ENCODE results near the gene PHRF1.

PHRF1 gene

DNA sequence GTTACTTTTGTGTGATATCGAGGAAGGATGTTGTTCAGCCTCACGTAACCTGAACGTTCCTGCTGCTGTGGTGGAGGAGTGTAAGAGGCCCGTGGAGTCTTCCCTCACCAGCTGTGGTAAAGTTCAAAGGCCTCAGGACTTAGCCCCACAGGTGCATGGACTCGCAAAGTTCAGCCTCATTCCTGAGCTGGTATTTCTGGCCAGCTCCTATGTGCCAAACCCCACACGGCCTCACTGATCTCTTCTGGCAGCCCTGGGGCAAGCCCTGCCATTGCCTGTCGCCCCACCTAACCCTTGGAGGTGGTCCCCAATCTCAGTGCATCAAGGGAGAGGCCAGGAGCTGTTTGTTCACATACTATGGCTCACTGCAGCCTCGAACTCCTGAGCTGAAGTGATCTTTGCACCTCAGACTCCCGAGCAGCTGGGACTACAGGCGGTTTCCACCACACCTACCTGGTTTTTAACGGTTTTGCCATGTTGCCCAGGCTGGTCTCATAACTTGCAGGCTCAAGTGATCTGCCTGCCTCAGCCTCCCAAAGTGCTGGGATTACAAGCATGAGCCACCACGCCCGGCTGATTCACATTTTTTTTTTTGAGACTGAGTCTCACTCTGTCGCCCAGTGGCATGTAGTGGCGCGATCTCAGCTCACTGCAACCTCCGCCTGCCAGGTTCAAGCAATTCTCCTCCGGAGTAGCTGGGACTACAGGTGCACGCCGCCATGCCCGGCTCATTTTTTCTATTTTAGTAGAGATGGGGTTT is 2.2 kb downstream of the PHRF1 start:
- no peak for DNase-seq (ENCODE audit: low read depth)
- H3K4me3 ChIP-seq (ENCODE audit: low read length) = peak overlapping the region; percentile 93

DNA sequence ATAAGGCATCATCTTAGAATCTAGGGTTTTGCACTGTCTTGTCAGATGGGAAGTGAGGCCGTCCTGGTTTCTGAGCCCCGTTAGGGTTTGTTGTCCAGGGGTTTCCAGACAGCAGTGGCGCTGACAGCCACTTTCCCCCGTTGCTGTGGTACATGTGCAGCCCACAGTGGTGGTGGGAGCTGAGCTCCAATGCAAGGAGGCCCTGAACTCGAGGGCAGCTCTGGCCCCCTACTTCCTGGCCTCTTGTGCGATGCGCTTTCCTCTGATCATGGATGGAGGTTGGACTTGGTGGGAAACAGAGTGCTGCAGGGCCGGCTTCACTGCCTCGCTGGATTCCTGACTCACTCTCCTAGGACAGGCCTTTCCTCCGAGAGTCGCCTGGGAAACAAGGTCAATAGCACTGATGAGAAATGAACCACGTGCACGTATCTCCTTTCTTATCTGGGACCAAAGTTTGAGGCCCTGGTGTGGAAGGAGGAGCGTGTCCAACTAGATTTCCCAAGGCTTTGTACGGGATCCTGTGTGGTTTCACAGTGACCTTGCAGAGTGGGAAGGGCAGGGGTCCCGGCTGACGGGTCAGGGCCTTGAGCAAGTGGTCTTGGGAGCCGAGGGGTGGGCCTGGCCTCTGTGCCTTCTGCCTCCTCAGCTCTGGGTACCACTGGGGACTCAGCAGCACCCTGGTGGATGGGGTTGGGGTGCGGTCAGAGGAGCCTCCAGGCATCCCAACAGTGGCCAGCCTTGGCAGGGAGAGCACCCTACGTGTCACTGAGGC is 3.7 kb downstream of the PHRF1 start:
- DNase-seq (ENCODE audit: low read depth) = no peak
- TF ChIP-seq, protein P1, sequence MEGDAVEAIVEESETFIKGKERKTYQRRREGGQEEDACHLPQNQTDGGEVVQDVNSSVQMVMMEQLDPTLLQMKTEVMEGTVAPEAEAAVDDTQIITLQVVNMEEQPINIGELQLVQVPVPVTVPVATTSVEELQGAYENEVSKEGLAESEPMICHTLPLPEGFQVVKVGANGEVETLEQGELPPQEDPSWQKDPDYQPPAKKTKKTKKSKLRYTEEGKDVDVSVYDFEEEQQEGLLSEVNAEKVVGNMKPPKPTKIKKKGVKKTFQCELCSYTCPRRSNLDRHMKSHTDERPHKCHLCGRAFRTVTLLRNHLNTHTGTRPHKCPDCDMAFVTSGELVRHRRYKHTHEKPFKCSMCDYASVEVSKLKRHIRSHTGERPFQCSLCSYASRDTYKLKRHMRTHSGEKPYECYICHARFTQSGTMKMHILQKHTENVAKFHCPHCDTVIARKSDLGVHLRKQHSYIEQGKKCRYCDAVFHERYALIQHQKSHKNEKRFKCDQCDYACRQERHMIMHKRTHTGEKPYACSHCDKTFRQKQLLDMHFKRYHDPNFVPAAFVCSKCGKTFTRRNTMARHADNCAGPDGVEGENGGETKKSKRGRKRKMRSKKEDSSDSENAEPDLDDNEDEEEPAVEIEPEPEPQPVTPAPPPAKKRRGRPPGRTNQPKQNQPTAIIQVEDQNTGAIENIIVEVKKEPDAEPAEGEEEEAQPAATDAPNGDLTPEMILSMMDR (conservative IDR thresholded peaks at IDR 0.05; ENCODE audit: low read length) = no peak
- H3K4me3 ChIP-seq (ENCODE audit: low read length) = no peak overlapping the region

More for the DNA sequence above, 2.2 kb downstream of the PHRF1 start:
- TF ChIP-seq, protein P1 (conservative IDR thresholded peaks at IDR 0.05; ENCODE audit: low read length) = no peak

DNA sequence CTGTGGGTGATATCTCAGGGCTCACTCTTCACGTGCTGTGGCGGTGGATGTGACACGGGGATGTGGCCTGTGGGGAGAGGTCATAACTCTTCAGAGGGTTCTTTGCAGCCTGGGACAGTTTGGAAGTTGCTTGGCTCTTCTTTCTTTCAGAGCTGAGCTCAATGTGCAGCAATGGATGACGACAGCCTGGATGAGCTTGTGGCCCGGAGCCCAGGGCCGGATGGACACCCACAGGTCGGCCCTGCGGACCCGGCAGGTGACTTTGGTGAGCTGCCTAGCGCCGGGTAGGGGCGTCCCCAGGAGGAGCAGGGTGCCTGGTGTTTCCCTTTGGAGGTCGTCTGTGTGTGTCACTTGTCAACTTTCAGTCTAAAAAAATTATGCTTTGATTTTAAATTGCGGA is 5.1 kb downstream of the PHRF1 start:
- no peak for DNase-seq (ENCODE audit: low read depth)
- H3K4me3 ChIP-seq (ENCODE audit: low read length) = no peak overlapping the region
- TF ChIP-seq, protein P1 (conservative IDR thresholded peaks at IDR 0.05; ENCODE audit: low read length) = no peak

DNA sequence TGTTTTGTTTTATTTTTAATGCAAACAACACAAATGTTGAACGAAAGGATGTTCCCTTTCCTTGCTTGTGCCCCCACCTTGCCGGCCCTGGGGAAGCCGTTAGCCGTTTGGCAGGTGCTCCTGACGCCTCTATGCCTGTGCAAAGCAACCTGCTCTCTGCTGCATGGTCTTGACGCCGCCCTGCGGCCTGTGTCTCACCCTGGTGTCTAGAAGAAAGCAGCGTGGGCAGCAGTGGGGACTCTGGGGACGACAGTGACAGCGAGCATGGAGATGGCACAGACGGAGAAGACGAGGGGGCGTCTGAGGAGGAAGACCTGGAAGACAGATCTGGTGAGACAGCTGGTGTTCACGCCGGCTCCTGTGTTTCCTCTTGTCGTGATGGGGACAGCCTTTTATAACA is 5.5 kb downstream of the PHRF1 start:
- TF ChIP-seq, protein P1 (conservative IDR thresholded peaks at IDR 0.05; ENCODE audit: low read length) = no peak
- DNase-seq (ENCODE audit: low read depth) = no peak

DNA sequence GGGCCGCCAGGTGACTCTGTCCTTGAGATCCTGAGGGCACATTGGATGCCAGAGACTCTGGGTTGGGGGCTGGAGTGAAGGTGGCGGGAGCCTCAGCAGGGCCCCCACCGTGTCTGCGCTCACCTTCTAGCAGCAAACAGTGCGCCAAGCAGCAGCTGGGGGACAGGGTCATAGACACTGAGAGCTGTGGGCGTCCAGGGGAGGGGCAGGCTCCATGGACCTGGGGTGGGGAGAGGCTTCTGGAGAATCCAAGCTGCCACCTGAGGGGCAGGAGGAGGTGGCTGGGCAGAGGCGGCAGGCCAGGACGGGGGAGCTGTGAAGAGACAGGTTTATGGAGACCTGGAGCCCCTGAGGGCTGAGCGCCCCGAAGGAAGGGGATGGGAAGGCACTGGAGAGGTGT is 8.0 kb downstream of the PHRF1 start:
- H3K4me3 ChIP-seq (ENCODE audit: low read length) = no peak overlapping the region
- DNase-seq (ENCODE audit: low read depth) = no peak
- TF ChIP-seq, protein P1 (conservative IDR thresholded peaks at IDR 0.05; ENCODE audit: low read length) = no peak

More for the DNA sequence above, 5.5 kb downstream of the PHRF1 start:
- H3K4me3 ChIP-seq (ENCODE audit: low read length) = no peak overlapping the region

DNA sequence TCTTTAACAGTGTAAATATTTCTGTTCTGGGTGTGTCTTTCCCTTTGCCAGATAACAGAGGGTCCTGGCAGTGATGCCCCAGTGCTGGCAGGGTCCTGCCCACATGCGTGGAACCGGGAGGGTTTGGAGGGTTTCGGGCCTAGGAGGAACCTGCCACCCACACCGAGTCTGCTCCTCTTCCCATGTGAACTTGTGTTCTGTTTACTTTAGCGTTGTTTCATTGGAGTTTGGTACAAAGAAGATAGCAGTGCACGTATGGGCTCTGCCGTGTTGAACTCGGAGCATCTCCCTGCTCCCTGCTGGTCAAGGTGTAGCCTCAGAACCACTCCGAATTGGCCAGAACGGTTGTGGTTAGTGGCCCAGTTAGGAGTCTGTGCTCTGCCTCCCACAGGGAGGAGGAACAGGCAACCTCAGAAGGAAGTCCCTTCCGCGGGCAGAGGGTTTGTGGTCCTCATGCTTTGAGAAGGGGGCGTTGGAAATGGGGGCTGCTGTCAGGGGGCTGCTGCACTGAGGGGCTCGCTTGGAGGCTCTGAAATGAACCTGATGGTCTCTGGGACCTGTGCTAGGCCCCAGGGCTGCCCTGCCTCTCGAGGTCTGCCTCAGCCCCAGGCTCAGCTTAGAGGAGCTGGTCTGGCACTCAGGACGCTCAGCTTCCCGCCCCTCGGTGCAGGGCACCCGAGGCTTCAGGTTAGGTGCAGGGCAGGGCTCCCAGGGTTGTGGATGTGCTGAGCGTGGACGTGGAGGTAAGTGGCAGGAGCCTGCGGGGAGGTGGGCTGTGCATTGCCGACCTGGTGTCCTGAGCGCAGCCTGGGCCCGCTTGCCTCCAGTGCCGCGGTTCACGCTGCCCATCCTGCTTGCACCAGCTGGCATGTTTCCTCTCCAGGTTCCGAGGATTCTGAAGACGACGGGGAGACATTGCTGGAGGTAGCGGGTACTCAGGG is 10.4 kb downstream of the PHRF1 start:
- TF ChIP-seq, protein P1 (conservative IDR thresholded peaks at IDR 0.05; ENCODE audit: low read length) = no peak
- DNase-seq (ENCODE audit: low read depth) = no peak
- no peak overlapping the region for H3K4me3 ChIP-seq (ENCODE audit: low read length)
